Colon (tissue), 2 donors: Measurements from ENCODE around the gene CUEDC2.

Source experiments
- FAIRE-seq: peaks from 2 replicates; lab custom pipeline; 2012; peaks lifted over from hg19 to GRCh38; lab: Jason Lieb, UNC
- donor health status: control.
- donor health status: control.

Gene CUEDC2

GRCh38 chr10:102409604-102410428 is 22.6 kb downstream of the CUEDC2 start:
- no peak for FAIRE-seq

- no peak for FAIRE-seq
These were observed 23.4 kb downstream of the CUEDC2 start for GRCh38 chr10:102408728-102409603.

- FAIRE-seq, result no peak
These were observed 24.1 kb downstream of the CUEDC2 start for GRCh38 chr10:102408131-102408727.

DNA sequence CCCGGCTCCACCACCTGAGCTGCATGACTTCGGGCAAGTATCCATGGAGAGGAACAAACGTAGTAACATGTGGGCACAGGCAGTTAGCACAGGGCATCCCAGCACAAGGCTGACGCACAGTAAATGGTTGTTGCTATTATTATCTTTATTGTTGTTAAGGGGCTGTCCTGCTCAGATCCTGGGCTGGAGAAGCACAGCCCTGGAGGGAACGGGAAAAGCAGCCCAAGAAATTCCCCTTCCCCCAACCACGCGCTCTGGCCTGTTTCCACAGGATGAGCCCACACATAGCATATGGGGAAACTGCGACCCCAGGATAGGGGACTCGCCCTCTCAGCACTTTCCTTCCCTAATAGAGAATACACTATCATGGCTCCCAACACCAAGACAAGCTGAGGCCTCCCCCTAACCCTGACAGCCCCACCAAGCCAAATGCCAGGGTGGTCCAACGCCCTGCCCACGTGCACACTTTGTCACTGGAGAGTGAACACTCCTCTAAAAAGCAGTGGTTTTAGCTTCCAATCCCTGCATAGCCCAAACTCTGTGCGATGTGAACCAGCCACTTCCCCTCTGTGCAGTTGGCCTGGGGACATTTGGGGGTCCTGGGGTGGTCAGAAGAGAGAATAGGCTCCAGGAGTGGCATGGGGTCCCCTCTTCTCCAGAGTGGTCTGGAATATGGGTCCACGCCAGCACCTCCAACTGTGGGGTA is 24.8 kb downstream of the CUEDC2 start:
- no peak for FAIRE-seq

- no peak for FAIRE-seq
These were observed 25.6 kb downstream of the CUEDC2 start for GRCh38 chr10:102406815-102407214.

DNA sequence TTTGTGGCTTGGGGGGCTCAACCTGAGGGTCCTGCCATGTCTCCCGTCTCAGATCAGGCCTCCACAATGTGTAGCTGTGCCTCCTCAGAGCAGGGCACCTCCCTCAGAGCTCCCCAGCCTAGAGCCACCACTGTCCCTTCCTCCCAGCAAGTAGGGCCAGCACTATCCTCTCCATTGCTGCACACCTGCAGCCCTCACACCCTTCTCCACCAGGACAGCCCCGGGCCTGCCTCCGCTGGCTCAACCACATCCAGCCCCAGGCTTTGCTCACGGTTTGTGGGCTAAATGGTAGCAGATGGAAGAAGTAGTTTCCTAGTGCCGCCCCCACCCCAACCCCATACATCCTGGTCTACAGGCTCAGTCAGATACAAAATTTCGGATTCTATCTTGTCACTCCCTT is 26.7 kb downstream of the CUEDC2 start:
- FAIRE-seq, result no peak

GRCh38 chr10:102405108-102405571 is 27.2 kb downstream of the CUEDC2 start:
- no peak for FAIRE-seq

- no peak for FAIRE-seq
These were observed 27.8 kb downstream of the CUEDC2 start for GRCh38 chr10:102404361-102405107.

- no peak for FAIRE-seq
These were observed 29.3 kb downstream of the CUEDC2 start for GRCh38 chr10:102403115-102403514.

DNA sequence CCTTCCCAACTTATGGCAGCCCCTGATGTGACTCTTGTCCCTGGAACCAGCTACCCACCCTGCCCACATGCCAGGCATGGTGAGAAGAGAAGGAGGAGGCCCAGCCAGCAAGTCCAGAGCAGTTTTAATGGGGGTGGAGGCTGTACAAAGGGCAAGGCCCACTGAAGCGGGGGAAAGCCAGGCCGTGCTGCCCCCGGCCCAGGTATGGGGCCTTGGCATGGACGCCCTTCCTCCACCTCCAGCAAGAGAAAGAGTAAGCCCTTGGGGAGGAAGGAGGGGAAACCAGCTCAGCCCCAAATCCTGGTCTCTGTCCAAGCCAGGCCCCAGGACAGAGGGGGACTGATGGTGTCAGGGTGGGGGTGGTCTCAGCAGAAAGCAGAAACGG is 29.9 kb downstream of the CUEDC2 start:
- FAIRE-seq, result no peak

GRCh38 chr10:102401735-102402511 is 30.5 kb downstream of the CUEDC2 start:
- FAIRE-seq, result no peak

DNA sequence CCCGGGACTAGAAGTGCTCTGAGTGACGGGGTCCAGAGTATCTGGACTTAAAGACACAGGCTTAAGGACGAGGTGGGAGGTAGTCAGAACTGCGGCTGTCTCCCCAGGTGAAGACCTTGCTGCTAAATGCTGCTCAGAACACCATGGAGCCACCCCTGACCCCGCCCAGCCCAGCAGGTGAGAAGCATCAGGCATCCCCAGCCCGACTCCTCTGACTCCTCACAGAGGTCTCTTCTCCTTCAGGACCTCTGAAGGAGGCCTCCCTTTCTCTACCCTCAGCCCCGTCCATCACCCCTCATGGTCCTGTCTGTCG is 31.1 kb downstream of the CUEDC2 start:
- no peak for FAIRE-seq

DNA sequence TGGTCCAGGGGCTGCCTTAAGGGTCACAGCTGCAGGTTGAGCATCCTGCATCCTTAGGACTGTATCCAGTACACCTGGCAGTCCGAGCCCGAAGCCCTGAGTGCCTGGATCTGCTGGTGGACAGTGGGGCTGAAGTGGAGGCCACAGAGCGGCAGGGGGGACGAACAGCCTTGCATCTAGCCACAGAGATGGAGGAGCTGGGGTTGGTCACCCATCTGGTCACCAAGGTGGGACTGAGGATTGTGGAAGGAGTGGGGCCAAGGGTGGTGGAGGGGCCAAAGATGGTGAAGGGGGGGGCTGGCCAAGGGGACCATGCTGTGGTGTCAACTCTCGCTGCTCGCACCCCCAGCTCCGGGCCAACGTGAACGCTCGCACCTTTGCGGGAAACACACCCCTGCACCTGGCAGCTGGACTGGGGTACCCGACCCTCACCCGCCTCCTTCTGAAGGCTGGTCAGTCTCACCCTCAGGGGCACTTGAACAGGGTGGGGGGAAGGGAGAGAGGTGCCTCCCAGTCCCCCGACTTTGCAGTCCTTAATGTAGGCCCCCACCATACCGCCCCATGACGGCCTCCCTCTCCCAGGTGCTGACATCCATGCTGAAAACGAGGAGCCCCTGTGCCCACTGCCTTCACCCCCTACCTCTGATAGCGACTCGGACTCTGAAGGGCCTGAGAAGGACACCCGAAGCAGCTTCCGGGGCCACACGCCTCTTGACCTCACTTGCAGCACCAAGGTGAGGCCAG is 31.6 kb downstream of the CUEDC2 start:
- no peak for FAIRE-seq

- no peak for FAIRE-seq
These were observed 32.3 kb downstream of the CUEDC2 start for GRCh38 chr10:102400076-102400475.

DNA sequence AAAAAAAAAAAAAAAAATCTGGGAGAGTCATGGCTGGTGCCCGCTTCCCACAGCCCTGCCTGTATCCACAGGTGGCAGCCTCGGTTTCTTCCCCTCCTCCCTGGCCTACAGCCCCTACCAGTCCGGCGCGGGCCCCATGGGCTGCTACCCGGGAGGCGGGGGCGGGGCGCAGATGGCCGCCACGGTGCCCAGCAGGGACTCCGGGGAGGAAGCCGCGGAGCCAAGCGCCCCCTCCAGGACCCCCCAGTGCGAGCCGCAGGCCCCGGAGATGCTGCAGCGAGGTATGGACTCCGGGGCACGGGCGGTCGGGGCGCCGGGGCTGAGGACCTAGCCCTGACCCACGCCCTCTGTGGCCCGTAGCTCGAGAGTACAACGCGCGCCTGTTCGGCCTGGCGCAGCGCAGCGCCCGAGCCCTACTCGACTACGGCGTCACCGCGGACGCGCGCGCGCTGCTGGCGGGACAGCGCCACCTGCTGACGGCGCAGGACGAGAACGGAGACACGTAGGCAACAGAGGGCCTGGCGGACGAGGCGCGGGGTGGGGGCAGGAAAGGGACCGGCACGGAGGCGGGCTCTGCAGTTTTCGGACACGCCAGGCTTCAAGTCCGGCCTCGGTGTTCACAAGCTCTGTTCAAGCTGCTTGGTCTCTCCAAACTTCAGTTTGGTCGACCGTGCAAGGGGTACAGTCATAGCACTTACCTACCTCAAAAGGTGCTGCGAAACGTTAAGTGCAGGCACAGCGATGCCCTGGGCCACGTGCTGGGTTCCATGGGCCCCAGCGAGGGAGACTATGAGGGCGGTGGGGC is 33.0 kb downstream of the CUEDC2 start:
- no peak for FAIRE-seq

DNA sequence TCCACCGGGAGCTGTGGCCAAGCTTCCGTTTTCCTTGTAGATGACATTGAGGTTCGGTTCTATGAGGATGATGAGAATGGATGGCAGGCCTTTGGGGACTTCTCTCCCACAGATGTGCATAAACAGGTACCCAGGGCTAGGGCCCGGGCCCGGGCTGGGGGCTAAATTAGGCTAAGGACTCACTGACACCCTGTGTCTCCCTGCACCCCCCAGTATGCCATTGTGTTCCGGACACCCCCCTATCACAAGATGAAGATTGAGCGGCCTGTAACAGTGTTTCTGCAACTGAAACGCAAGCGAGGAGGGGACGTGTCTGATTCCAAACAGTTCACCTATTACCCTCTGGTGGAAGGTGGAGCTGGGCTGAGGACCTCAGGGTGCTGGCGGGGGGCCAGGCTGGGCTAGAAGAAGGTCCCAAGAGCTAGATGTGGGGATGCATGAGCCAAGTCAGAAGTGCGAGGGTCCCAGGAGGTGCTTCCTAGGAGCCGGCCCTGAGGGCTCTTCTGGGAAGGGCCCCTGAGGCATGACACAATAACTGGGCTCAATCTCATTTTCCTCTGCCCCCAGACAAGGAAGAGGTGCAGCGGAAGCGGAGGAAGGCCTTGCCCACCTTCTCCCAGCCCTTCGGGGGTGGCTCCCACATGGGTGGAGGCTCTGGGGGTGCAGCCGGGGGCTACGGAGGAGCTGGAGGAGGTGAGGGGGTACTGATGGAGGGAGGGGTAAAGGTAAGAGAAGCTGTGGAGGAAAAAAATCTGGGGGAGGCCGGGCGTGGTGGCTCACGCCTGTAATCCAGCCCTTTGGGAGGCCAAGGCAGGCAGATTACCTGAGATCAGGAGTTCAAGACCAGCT is 34.0 kb downstream of the CUEDC2 start:
- FAIRE-seq, result no peak

DNA sequence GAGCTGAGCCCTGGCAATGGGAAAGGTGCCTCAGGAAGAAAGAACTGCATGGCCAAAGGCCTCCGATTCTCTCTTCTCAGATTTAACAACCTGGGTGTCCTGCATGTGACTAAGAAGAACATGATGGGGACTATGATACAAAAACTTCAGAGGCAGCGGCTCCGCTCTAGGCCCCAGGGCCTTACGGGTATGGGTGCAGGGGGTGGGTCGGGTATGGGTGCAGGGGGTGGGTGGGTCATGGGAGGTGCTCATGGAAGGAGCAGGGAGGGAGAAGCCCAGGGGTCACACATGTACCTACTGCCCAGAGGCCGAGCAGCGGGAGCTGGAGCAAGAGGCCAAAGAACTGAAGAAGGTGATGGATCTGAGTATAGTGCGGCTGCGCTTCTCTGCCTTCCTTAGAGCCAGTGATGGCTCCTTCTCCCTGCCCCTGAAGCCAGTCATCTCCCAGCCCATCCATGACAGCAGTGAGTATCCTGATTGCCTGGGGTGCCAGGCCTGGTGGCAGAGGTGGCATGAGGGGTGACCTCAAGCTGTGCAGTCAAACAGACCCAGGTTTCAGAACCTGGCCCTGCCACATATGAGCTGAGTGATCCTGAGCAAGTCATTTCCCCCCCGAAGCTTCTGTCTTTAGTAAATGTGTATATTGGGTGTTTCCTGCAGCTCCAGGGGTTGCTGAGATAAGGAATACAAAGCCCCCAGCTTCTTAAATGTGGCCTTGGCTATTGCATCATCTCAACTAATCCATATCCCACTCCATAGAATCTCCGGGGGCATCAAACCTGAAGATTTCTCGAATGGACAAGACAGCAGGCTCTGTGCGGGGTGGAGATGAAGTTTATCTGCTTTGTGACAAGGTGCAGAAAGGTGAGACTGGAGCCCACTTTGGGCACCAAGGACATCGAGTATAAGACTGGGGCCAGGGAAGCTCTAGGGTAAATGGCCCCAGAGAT is 34.9 kb downstream of the CUEDC2 start:
- no peak for FAIRE-seq
